DOHH2 (cell line): ENCODE results near the gene S100A4.
"Not testable (repeated sequence)": the region's sequence is repeated elsewhere in the genome, so short reads cannot be mapped to it uniquely, and the experiment has no call there.

Experiments
- H3F3A ChIP-seq: fragments of 200-600 bp; sonication (generic), shearing (Covaris generic); 2 replicates; pipeline ENCODE4 v1.6.0; 2016; ENCODE audit warnings: antibody characterized with exemption, mild to moderate bottlenecking; ENCODE audit not compliant: control insufficient read depth, insufficient read depth
- H3K27ac ChIP-seq: fragments of 200-600 bp; sonication (generic); 2 replicates; pipeline ENCODE4 v1.5.1; 2014; ENCODE audit warnings: low read depth, mild to moderate bottlenecking, low read length, moderate library complexity
- H3K27me3 ChIP-seq: fragments of 200-600 bp; sonication (generic); 2 replicates; pipeline ENCODE4 v1.6.1; 2014; ENCODE audit warnings: mild to moderate bottlenecking, low read length, mixed read lengths; ENCODE audit not compliant: control insufficient read depth
- H3K36me3 ChIP-seq: fragments of 200-600 bp; sonication (generic); 2 replicates; pipeline ENCODE4 v1.6.1; 2014; ENCODE audit warnings: mild to moderate bottlenecking, low read length, moderate library complexity, mixed read lengths; ENCODE audit not compliant: control insufficient read depth
- H3K4me1 ChIP-seq: fragments of 200-600 bp; sonication (generic); 2 replicates; pipeline ENCODE4 v1.6.1; 2014; ENCODE audit warnings: mild to moderate bottlenecking, low read length, mixed read lengths; ENCODE audit not compliant: control insufficient read depth
- H3K4me2 ChIP-seq: fragments of 200-600 bp; sonication (generic); 2 replicates; pipeline ENCODE4 v1.6.0; 2014; ENCODE audit warnings: mild to moderate bottlenecking, low read length, moderate library complexity
- H3K4me3 ChIP-seq: fragments of 200-600 bp; sonication (generic); 2 replicates; pipeline ENCODE4 v1.5.1; 2014; ENCODE audit warnings: mild to moderate bottlenecking, low read length, mixed read lengths
- H3K79me2 ChIP-seq: fragments of 200-600 bp; sonication (generic); 2 replicates; pipeline ENCODE4 v1.6.1; 2014; ENCODE audit warnings: mild to moderate bottlenecking, low read length, mixed read lengths; ENCODE audit not compliant: control insufficient read depth
- H3K9me2 ChIP-seq: fragments of 200-600 bp; sonication (generic); replicated peaks from 2 replicates; pipeline ENCODE4 v1.6.1; 2014; ENCODE audit warnings: mild to moderate bottlenecking, low read length, mixed read lengths; ENCODE audit not compliant: control insufficient read depth
- H3K9me3 ChIP-seq: fragments of 200-600 bp; sonication (generic); 2 replicates; pipeline ENCODE4 v1.6.1; 2014; ENCODE audit warnings: antibody characterized with exemption, low read length, mixed read lengths; ENCODE audit not compliant: control insufficient read depth, insufficient read depth
- H4K20me1 ChIP-seq: fragments of 200-600 bp; sonication (generic); 2 replicates; pipeline ENCODE4 v1.6.0; 2014; ENCODE audit warnings: low read depth, mild to moderate bottlenecking, antibody characterized with exemption, low read length, moderate library complexity; ENCODE audit not compliant: control insufficient read depth, insufficient read depth
- CTCF ChIP-seq: fragments of 200-600 bp; sonication (generic); IDR thresholded peaks from one replicate; pipeline ENCODE4 v1.5.1; 2014; ENCODE audit warnings: antibody characterized with exemption, mild to moderate bottlenecking, low read depth, low read length; ENCODE audit not compliant: poor library complexity, severe bottlenecking
- EZH2phosphoT487 ChIP-seq: fragments of 200-600 bp; sonication (generic); IDR thresholded peaks from 2 replicates; pipeline ENCODE4 v1.6.1; 2017; ENCODE audit warnings: borderline replicate concordance, mild to moderate bottlenecking, antibody characterized with exemption, low read length, moderate library complexity, mixed read lengths

S100A4 gene

GRCh38 chr1:153583976-153584375 is 38.4 kb upstream of the S100A4 start:
- no peaks in the 10 kb centered on the region for H3K79me2 ChIP-seq
- TF ChIP-seq EZH2phosphoT487 (no peak), CTCF (no peak)
- H3K4me2 ChIP-seq: no peak overlapping the region
- H3F3A ChIP-seq: no peaks in the 10 kb centered on the region
- H3K36me3 ChIP-seq: no peaks in the 10 kb centered on the region
- H3K9me2 ChIP-seq: no peaks in the 10 kb centered on the region
- H4K20me1 ChIP-seq: no peaks in the 10 kb centered on the region
- no peaks in the 10 kb centered on the region for H3K9me3 ChIP-seq
- H3K4me1 ChIP-seq: peaks cover 6% of the 10 kb centered on the region
- H3K27ac ChIP-seq: no peak overlapping the region
- H3K4me3 ChIP-seq: no peak overlapping the region
- peaks cover 5% of the 10 kb centered on the region for H3K27me3 ChIP-seq

- H3K4me1 ChIP-seq, H3K9me3 ChIP-seq, H3K27me3 ChIP-seq, H3K27ac ChIP-seq, H3K79me2 ChIP-seq, H3K4me2 ChIP-seq, H3K36me3 ChIP-seq, H3K4me3 ChIP-seq, H3F3A ChIP-seq, H3K9me2 ChIP-seq, H4K20me1 ChIP-seq: not testable (repeated sequence)
These were observed 37.9 kb upstream of the S100A4 start for GRCh38 chr1:153583514-153583913.

DNA sequence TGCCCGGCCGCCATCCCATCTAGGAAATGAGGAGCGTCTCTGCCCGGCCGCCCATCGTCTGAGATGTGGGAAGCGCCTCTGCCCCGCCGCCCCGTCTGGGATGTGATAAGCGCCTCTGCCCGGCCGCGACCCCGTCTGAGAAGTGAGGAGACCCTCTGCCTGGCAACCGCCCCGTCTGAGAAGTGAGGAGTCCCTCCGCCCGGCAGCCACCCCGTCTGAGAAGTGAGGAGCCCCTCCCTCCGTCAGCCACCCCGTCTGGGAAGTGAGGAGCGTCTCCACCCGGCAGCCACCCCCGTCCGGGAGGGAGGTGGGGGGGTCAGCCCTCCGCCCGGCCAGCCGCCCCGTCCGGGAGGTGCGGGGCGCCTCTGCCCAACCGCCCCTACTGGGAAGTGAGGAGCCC is 37.2 kb upstream of the S100A4 start:
- not testable (repeated sequence) for H3K36me3 ChIP-seq, H4K20me1 ChIP-seq, H3K9me3 ChIP-seq, H3K4me2 ChIP-seq, H3K27ac ChIP-seq, H3K79me2 ChIP-seq, H3K4me1 ChIP-seq, H3K9me2 ChIP-seq, H3K4me3 ChIP-seq, H3F3A ChIP-seq
- peaks cover 16% of the 10 kb centered on the region for H3K27me3 ChIP-seq

DNA sequence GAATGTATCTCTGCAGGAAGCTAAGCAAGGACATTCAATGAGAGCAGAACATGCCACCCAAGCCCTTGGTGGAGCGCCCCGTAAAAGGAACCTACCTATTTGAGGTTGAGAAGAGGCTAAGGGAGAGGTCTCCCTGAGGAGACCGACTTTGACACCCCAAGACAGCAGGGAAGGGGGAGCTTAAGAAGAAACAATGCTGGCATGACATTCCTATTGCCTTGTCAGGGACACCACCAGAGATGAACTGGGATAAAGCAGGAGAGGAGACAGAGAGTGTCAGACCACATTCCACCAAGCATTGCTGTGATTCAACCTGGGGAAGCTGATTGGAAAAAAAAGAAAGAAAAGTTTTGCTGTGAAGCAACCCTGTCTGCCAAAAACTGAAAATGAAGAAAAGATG is 33.3 kb upstream of the S100A4 start:
- Histone ChIP-seq H4K20me1 (no peaks in the 10 kb centered on the region), H3F3A (no peaks in the 10 kb centered on the region), H3K79me2 (no peaks in the 10 kb centered on the region), H3K4me3 (no peak overlapping the region), H3K4me1 (no peaks in the 10 kb centered on the region), H3K9me3 (no peaks in the 10 kb centered on the region), H3K27me3 (peaks cover 25% of the 10 kb centered on the region), H3K27ac (no peak overlapping the region), H3K4me2 (no peak overlapping the region), H3K36me3 (no peaks in the 10 kb centered on the region), H3K9me2 (no peaks in the 10 kb centered on the region)
- no peak for TF ChIP-seq CTCF
- no peak for TF ChIP-seq EZH2phosphoT487
